Neural progenitor cell (in vitro differentiated cells): ENCODE measurements around the gene DZIP1. TPM values are rescaled to one million over a fixed set of nuclear protein-coding genes. Genes with fewer than 3 reads are reported as not detected.
A peak's percentile ranks its signal among the peaks of the same experiment; 100 is the strongest.

Experiments
- DNase-seq: peaks from one replicate; pipeline ENCODE4 v3.0.0-alpha.2; 2016; ENCODE audit warnings: low spot score
- H2AFZ ChIP-seq: fragments of 200-600 bp; sonication (generic); replicated peaks from 2 replicates; pipeline ENCODE4 v1.6.1; 2016; ENCODE audit warnings: antibody characterized with exemption
- H3F3A ChIP-seq: fragments of 200-600 bp; sonication (generic); 2 replicates; pipeline ENCODE4 v1.6.1; 2016; ENCODE audit warnings: antibody characterized with exemption, low read depth
- H3K27ac ChIP-seq: fragments of 200-600 bp; sonication (generic); 2 replicates; pipeline ENCODE4 v1.5.1; 2016; ENCODE audit warnings: mild to moderate bottlenecking
- H3K27me3 ChIP-seq: fragments of 200-600 bp; sonication (generic); 2 replicates; pipeline ENCODE4 v1.6.1; 2016; ENCODE audit warnings: mild to moderate bottlenecking, moderate library complexity
- H3K36me3 ChIP-seq: fragments of 200-600 bp; sonication (generic); 2 replicates; pipeline ENCODE4 v1.5.1; 2016
- H3K4me1 ChIP-seq: fragments of 200-600 bp; sonication (generic); 2 replicates; pipeline ENCODE4 v1.6.1; 2016; ENCODE audit warnings: mixed run types
- H3K4me2 ChIP-seq: fragments of 200-600 bp; sonication (generic); 2 replicates; pipeline ENCODE4 v1.6.1; 2016
- H3K4me3 ChIP-seq: fragments of 200-600 bp; sonication (generic); 2 replicates; pipeline ENCODE4 v1.5.1; 2016
- H3K79me2 ChIP-seq: fragments of 200-600 bp; sonication (generic); 2 replicates; pipeline ENCODE4 v1.6.1; 2016; ENCODE audit warnings: low read depth
- H3K9ac ChIP-seq: fragments of 200-600 bp; sonication (generic); 2 replicates; pipeline ENCODE4 v1.6.1; 2016
- H3K9me3 ChIP-seq: fragments of 200-600 bp; sonication (generic); 2 replicates; pipeline ENCODE4 v1.5.1; 2016; ENCODE audit warnings: low read depth
- H4K20me1 ChIP-seq: fragments of 200-600 bp; sonication (generic); 2 replicates; pipeline ENCODE4 v1.6.1; 2016; ENCODE audit warnings: low read depth
- H3K27ac Mint-ChIP-seq: 3 replicates; pipeline ENCODE4 v1.8.0; 2021; ENCODE audit warnings: mixed read lengths
- H3K27me3 Mint-ChIP-seq: 2 replicates; pipeline ENCODE4 v1.8.0; 2022; ENCODE audit warnings: low read depth, mild to moderate bottlenecking, inconsistent platforms, moderate library complexity, mixed read lengths; ENCODE audit not compliant: insufficient read depth
- H3K36me3 Mint-ChIP-seq: 3 replicates; pipeline ENCODE4 v1.8.0; 2021; ENCODE audit warnings: mixed read lengths
- H3K4me1 Mint-ChIP-seq: 3 replicates; pipeline ENCODE4 v1.8.0; 2021; ENCODE audit warnings: mixed read lengths
- H3K4me3 Mint-ChIP-seq: 3 replicates; pipeline ENCODE4 v1.8.0; 2021; ENCODE audit warnings: mild to moderate bottlenecking, moderate library complexity, mixed read lengths
- H3K9me3 Mint-ChIP-seq: 3 replicates; pipeline ENCODE4 v1.8.0; 2020; ENCODE audit warnings: mixed read lengths
- CTCF ChIP-seq: fragments of 200-600 bp; sonication (generic); IDR thresholded peaks from 2 replicates; pipeline ENCODE4 v1.5.1; 2017; ENCODE audit warnings: antibody characterized with exemption, mild to moderate bottlenecking
- EZH2 ChIP-seq: fragments of 200-600 bp; sonication (generic); IDR thresholded peaks from 2 replicates; pipeline ENCODE4 v1.6.1; 2017; ENCODE audit warnings: antibody characterized with exemption, mild to moderate bottlenecking, moderate library complexity
- EZH2phosphoT487 ChIP-seq: fragments of 200-600 bp; sonication (generic); IDR thresholded peaks from 2 replicates; pipeline ENCODE4 v1.6.1; 2017; ENCODE audit warnings: antibody characterized with exemption
- total RNA-seq: library from RNA; depleted of rRNA; stranded (reverse); fragments of >200 nt; gene quantifications from 2 replicates; pipeline ENCODE4 v1.2.3, GENCODE V29; 2015; ENCODE audit warnings: low replicate concordance

DZIP1 gene
- total RNA-seq, 1 donor from 2014 or later = 70.4 TPM

GRCh38 chr13:95647321-95647720, 2.8 kb upstream of the DZIP1 start:
- H3K4me1 Mint-ChIP-seq = peaks cover 12% of the 10 kb centered on the region

DNA sequence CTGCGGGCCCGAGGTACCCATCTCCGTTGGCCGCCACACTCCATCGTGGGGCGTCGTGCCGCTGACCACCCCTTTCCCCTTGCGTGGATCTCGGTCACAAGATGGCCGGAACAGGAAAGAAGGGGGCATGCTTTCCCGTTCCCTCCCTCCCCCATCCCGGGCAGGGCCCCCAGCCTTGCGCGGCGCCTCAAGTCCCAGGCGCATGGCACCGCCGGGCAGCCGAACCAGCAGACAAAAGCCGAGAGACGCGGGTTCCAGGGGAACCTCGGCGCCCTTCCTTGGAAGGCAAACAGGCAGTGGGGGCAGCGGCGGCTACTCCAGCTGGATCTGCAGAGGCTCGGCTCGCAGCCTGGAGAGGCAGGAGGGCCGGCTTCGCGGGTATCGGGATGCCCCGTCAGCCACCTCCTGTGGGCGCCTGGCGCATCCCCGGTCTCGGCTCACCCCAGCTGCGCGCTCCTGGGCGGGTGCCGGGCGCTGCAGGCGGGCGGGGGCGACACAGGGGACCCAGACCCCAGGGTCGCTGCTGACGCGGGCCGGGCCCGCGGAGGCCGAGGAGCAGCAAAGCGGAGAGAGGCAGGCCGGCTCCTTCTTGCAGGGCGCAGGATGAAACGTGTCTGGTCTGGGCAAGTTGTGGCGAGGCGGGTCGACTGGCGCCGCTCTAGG, 439 bp downstream of the DZIP1 start:
- peak; percentile 47 for TF ChIP-seq EZH2
- no peak for TF ChIP-seq CTCF
- TF ChIP-seq EZH2phosphoT487 = no peak
- Histone ChIP-seq H3K9me3 (no peaks in the 10 kb centered on the region), H3K9ac (peak overlapping the region; percentile 10), H3K4me3 (peak overlapping the region; percentile 59), H3K27me3 (peaks cover 13% of the 10 kb centered on the region), H3K4me1 (peaks cover 18% of the 10 kb centered on the region), H3F3A (peaks cover 26% of the 10 kb centered on the region), H3K4me2 (peak overlapping the region; percentile 81), H4K20me1 (peaks cover 18% of the 10 kb centered on the region), H3K27ac (peak overlapping the region; percentile 62), H2AFZ (peak overlapping the region; percentile 72), H3K36me3 (no peaks in the 10 kb centered on the region), H3K79me2 (peaks cover 25% of the 10 kb centered on the region)
- peak overlapping the region; percentile 98 for H3K27ac Mint-ChIP-seq
- H3K4me1 Mint-ChIP-seq = peaks cover 19% of the 10 kb centered on the region
- peak; percentile 77 for DNase-seq
- no peaks in the 10 kb centered on the region for H3K9me3 Mint-ChIP-seq
- H3K4me3 Mint-ChIP-seq = peak overlapping the region; percentile 99
- H3K36me3 Mint-ChIP-seq = peaks cover 16% of the 10 kb centered on the region
- H3K27me3 Mint-ChIP-seq = peaks cover 4% of the 10 kb centered on the region

More at GRCh38 chr13:95647321-95647720, 2.8 kb upstream of the DZIP1 start:
- Mint-ChIP-seq H3K36me3 (peaks cover 2% of the 10 kb centered on the region), H3K9me3 (no peaks in the 10 kb centered on the region), H3K4me3 (no peak overlapping the region), H3K27me3 (peaks cover 4% of the 10 kb centered on the region), H3K27ac (no peak overlapping the region)
- Histone ChIP-seq H3K79me2 (peaks cover 12% of the 10 kb centered on the region), H3K4me3 (no peak overlapping the region), H3K4me2 (no peak overlapping the region), H3K36me3 (no peaks in the 10 kb centered on the region), H3K9me3 (no peaks in the 10 kb centered on the region), H4K20me1 (peaks cover 6% of the 10 kb centered on the region), H3K4me1 (peaks cover 9% of the 10 kb centered on the region), H3K27me3 (peaks cover 10% of the 10 kb centered on the region), H3K27ac (no peak overlapping the region), H2AFZ (no peak overlapping the region), H3F3A (peaks cover 26% of the 10 kb centered on the region), H3K9ac (no peak overlapping the region)
- TF ChIP-seq CTCF = no peak
- TF ChIP-seq EZH2phosphoT487 = no peak
- TF ChIP-seq EZH2 = no peak
- no peak for DNase-seq

- Mint-ChIP-seq H3K9me3 (no peaks in the 10 kb centered on the region), H3K27ac (peak overlapping the region; percentile 98), H3K36me3 (peaks cover 21% of the 10 kb centered on the region), H3K4me1 (peaks cover 21% of the 10 kb centered on the region), H3K27me3 (peaks cover 4% of the 10 kb centered on the region), H3K4me3 (peak overlapping the region; percentile 99)
- TF ChIP-seq CTCF (no peak), EZH2 (no peak), EZH2phosphoT487 (no peak)
- Histone ChIP-seq H2AFZ (peak overlapping the region; percentile 72), H3K9me3 (no peaks in the 10 kb centered on the region), H3K79me2 (peaks cover 25% of the 10 kb centered on the region), H3K27me3 (peaks cover 13% of the 10 kb centered on the region), H3K27ac (no peak overlapping the region), H3K4me1 (peaks cover 18% of the 10 kb centered on the region), H3K4me2 (peak overlapping the region; percentile 81), H3F3A (peaks cover 26% of the 10 kb centered on the region), H4K20me1 (peaks cover 18% of the 10 kb centered on the region), H3K36me3 (no peaks in the 10 kb centered on the region), H3K9ac (peak overlapping the region; percentile 10), H3K4me3 (peak overlapping the region; percentile 59)
- peak; percentile 53 for DNase-seq
Observed at GRCh38 chr13:95643571-95643935, 953 bp downstream of the DZIP1 start.
